ENCODE measurements around the gene PXYLP1. TPM values are rescaled to one million over a fixed set of nuclear protein-coding genes. Genes with fewer than 3 reads are reported as not detected.
A peak's percentile ranks its signal among the peaks of the same experiment; 100 is the strongest.

PXYLP1 gene
- total RNA-seq, 6 donors from 2014 or later = 6.5 to 17.5 (median 9.8) TPM

GRCh38 chr3:141334627-141335250, 103.1 kb downstream of the PXYLP1 start:
- no peak overlapping the region for H3K4me3 ChIP-seq
- H3K36me3 ChIP-seq = no peaks in the 10 kb centered on the region
- WGBS, 2 donors = 95 to 97% methylated on average over 11 of the region's 11 CpGs
- H3K27ac ChIP-seq = no peak overlapping the region
- no peaks in the 10 kb centered on the region for H3K9me3 ChIP-seq
- peaks cover 0 to 9% (median 3%) of the 10 kb centered on the region in 4 donors for H3K4me1 ChIP-seq
- no peak for ATAC-seq (ENCODE audit: low FRiP score in 2 of 2)
- no peak for DNase-seq
- H3K27me3 ChIP-seq = no peaks in the 10 kb centered on the region
- TF ChIP-seq CTCF (IDR thresholded peaks at IDR 0.05) (no peak), POLR2AphosphoS5 (IDR thresholded peaks at IDR 0.05) (no peak), EP300 (IDR thresholded peaks at IDR 0.05) (no peak)

- WGBS, 2 donors = 84 to 93% methylated on average over 1 to 2 of the region's 2 CpGs
- Histone ChIP-seq H3K9me3 (no peaks in the 10 kb centered on the region), H3K36me3 (no peaks in the 10 kb centered on the region), H3K27me3 (no peaks in the 10 kb centered on the region), H3K4me3 (no peak overlapping the region), H3K4me1 (peaks cover 0 to 9% (median 3%) of the 10 kb centered on the region in 4 donors), H3K27ac (no peak overlapping the region)
- no peak for DNase-seq
- ATAC-seq (ENCODE audit: low FRiP score in 2 of 2) = no peak
- no peak for TF ChIP-seq CTCF (IDR thresholded peaks at IDR 0.05)
These were observed 104.0 kb downstream of the PXYLP1 start for GRCh38 chr3:141335531-141336061.

DNA sequence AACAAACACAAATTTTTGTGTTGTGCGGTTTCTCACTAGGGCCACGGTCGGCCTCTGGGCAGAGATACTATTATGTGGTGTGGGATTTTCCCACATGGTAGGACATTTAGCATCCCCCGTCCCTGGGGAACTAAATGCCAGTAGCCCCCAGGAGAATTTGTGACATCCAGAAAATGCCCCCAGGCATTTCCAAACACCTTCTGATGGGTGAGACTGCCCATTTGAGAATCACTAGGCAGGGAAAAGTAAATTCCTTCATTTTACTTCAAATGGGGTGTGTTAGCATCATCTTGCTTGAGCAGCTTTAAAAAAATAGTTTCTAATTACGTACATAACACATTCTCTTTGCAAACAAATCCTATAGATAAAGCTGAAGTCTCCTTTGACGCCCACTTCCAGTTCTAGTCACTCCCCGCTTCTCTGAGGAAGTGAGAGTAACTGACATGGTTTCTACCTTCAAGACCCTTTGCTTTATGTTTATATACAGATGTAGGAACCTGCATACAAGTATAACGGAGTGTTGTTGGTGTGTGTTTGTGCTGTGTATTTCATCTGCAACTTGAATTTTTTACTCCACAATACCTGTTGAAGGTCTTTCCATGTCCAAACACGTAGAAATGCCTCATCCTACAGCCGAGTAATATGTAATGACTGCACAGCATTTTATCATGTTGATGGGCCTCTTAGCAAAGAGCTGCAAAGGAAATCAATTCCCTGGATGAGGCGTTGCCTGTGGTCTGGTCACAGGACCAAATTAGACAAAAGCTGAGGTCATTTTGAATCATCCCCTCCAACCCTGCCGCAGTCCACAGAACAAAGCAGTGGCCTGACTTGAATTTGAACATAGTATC, 105.3 kb downstream of the PXYLP1 start:
- 67 to 69% methylated on average over 11 to 12 of the region's 12 CpGs for WGBS, 2 donors
- TF ChIP-seq POLR2A (IDR thresholded peaks at IDR 0.05) (no peak), EP300 (IDR thresholded peaks at IDR 0.05) (no peak), POLR2AphosphoS5 (IDR thresholded peaks at IDR 0.05) (no peak), CTCF (IDR thresholded peaks at IDR 0.05) (no peak)
- peak in 1 of 2 donors; percentile 82 for ATAC-seq (ENCODE audit: low FRiP score in 2 of 2)
- Histone ChIP-seq H3K27ac (peak overlapping the region in 2 of 4 donors; percentile 8 to 54), H3K4me1 (peaks cover 0 to 9% (median 3%) of the 10 kb centered on the region in 4 donors), H3K4me3 (no peak overlapping the region), H3K27me3 (no peaks in the 10 kb centered on the region), H3K36me3 (no peaks in the 10 kb centered on the region), H3K9me3 (no peaks in the 10 kb centered on the region)
- DNase-seq = no peak

DNA sequence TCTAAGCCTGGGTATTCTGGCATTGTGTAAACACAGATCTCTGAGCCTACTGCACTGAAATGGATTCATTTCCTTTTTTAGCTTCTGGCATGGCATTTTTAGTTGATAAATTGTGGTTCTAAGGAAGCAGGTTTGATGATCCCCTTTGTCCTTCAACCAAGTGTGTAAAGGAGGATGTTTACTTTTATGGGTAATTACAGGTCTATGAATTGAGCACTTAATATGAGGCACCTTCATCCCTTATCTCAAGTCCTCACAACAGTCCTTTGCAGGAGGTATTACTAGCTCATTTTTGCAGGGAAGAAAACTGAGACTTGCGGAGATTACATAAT, 105.9 kb downstream of the PXYLP1 start:
- DNase-seq (no peak), ATAC-seq (ENCODE audit: low FRiP score in 2 of 2) (no peak)
- H3K27me3 ChIP-seq = no peaks in the 10 kb centered on the region
- peak overlapping the region in 1 of 4 donors; percentile 54 for H3K27ac ChIP-seq
- H3K36me3 ChIP-seq = no peaks in the 10 kb centered on the region
- 59 to 80% methylated on average over 1 of the region's 1 CpG for WGBS, 2 donors
- H3K4me1 ChIP-seq = peaks cover 0 to 7% (median 2%) of the 10 kb centered on the region in 4 donors
- no peaks in the 10 kb centered on the region for H3K9me3 ChIP-seq
- no peak overlapping the region for H3K4me3 ChIP-seq
- TF ChIP-seq POLR2AphosphoS5 (IDR thresholded peaks at IDR 0.05) (no peak), EP300 (IDR thresholded peaks at IDR 0.05) (no peak), POLR2A (IDR thresholded peaks at IDR 0.05) (no peak), CTCF (IDR thresholded peaks at IDR 0.05) (no peak)
